ENCODE results near the gene SPTSSB. TPM values are rescaled to one million over a fixed set of nuclear protein-coding genes. Genes with fewer than 3 reads are reported as not detected.

Gene SPTSSB
- total and polyA plus RNA-seq, 4 donors, result under 0.01 to 1.0 (median 0.05) TPM

DNA sequence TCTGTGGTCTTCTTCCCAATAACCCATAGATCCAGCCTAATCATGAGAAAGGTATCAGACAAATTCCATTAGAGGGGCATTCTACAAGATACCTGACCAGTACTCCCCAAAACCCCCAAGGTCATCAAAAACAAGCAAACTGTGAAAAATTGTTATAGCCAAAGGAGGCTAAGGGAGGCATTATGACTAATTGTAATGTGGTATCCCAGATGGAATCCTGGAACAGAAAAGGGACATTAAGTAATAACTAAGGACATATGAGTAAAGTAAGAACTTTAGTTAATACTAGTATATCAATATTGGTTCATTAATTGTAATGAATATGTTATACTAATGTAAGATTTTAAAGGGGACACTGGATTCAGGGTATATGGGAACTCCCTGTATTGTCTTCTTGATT is 20.4 kb downstream of the SPTSSB start:
- no peak overlapping the region for H3K27ac ChIP-seq (ENCODE audit: low read depth in 1 of 2, low read length in 2 of 2)
- no peak for TF ChIP-seq FOXA1 (IDR thresholded peaks at IDR 0.05)
- TF ChIP-seq JUND (IDR thresholded peaks at IDR 0.05), result no peak
- TF ChIP-seq NR2F2 (IDR thresholded peaks at IDR 0.05), result no peak
- TF ChIP-seq SP1 (IDR thresholded peaks at IDR 0.05), result no peak
- no peak for TF ChIP-seq TAF1 (conservative IDR thresholded peaks at IDR 0.05)
- H3K9ac ChIP-seq (ENCODE audit: low read depth in 1 of 2, low read length in 2 of 2), result no peak overlapping the region
- H3K4me3 ChIP-seq (ENCODE audit: low read depth in 1 of 3, low read length in 3 of 3), result no peak overlapping the region
- H3K27me3 ChIP-seq (ENCODE audit: control insufficient read depth in 4 of 4, insufficient read depth in 4 of 4, low read length in 3 of 4), result no peaks in the 10 kb centered on the region
- no peaks in the 10 kb centered on the region for H3K36me3 ChIP-seq (ENCODE audit: control insufficient read depth in 4 of 4, insufficient read depth in 3 of 4, low read depth in 1 of 4, low read length in 3 of 4)
- DNase-seq (ENCODE audit: low spot score), result no peak
- H3K4me1 ChIP-seq (ENCODE audit: control insufficient read depth in 4 of 4, insufficient read depth in 4 of 4, low read length in 3 of 4), result peaks cover 0 to 3% (median 0%) of the 10 kb centered on the region in 4 donors
- H3K9me3 ChIP-seq (ENCODE audit: control insufficient read depth in 4 of 4, low read length in 3 of 4), result no peaks in the 10 kb centered on the region

DNA sequence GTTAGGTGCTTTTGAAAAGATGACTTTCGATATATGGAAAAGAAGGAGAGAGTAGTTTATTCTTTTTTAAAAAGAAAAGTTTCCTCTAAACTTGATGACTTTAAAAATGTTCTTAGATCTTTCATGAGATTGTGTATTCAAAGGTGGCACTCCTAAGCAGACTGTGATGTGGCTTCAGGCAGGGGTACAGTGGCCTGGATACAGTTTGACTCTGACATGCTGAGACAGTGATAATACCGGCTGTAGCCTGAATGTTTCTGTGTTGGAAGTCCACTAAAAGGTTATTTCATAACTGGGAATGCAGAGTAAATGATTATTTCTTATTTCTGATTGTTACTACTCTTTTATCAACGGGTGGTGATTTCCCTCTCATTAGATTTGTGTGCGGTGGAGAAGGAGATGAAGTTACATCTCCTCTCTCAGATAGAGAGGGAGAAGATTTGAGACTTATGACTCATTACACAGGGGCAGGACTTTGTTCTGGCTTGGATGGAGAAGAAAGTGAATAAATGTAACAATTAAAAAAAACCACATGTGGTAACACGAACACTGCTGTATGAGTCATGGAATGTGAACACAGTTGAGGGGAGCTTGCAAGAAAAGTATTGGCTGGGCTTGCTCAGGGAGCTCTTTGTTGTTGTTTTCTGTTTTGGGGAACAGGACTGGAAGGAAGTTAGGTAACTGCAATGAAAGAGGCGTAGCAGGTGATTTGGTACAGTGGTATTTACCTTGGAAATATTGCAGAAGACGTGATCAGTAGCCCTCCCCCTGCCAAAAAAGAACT is 21.6 kb downstream of the SPTSSB start:
- WGBS, result 79% methylated on average over 7 of the region's 7 CpGs
- Histone ChIP-seq H3K36me3 (ENCODE audit: control insufficient read depth in 4 of 4, insufficient read depth in 3 of 4, low read depth in 1 of 4, low read length in 3 of 4) (no peaks in the 10 kb centered on the region), H3K4me3 (ENCODE audit: low read depth in 1 of 3, low read length in 3 of 3) (no peak overlapping the region), H3K9ac (ENCODE audit: low read depth in 1 of 2, low read length in 2 of 2) (no peak overlapping the region), H3K9me3 (ENCODE audit: control insufficient read depth in 4 of 4, low read length in 3 of 4) (no peaks in the 10 kb centered on the region), H3K27ac (ENCODE audit: low read depth in 1 of 2, low read length in 2 of 2) (no peak overlapping the region), H3K27me3 (ENCODE audit: control insufficient read depth in 4 of 4, insufficient read depth in 4 of 4, low read length in 3 of 4) (no peaks in the 10 kb centered on the region), H3K4me1 (ENCODE audit: control insufficient read depth in 4 of 4, insufficient read depth in 4 of 4, low read length in 3 of 4) (peaks cover 0 to 3% (median 0%) of the 10 kb centered on the region in 4 donors)
- DNase-seq (ENCODE audit: low spot score), result no peak
- TF ChIP-seq HNF4G (IDR thresholded peaks at IDR 0.05), result no peak
- TF ChIP-seq HNF4A (conservative IDR thresholded peaks at IDR 0.05), result no peak
- no peak for TF ChIP-seq GABPA (IDR thresholded peaks at IDR 0.05 in 1 of 2, conservative IDR thresholded peaks at IDR 0.05 in 1 of 2)
- TF ChIP-seq, protein P1, sequence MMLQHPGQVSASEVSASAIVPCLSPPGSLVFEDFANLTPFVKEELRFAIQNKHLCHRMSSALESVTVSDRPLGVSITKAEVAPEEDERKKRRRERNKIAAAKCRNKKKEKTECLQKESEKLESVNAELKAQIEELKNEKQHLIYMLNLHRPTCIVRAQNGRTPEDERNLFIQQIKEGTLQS (IDR thresholded peaks at IDR 0.05), result no peak
- TF ChIP-seq, protein P2, sequence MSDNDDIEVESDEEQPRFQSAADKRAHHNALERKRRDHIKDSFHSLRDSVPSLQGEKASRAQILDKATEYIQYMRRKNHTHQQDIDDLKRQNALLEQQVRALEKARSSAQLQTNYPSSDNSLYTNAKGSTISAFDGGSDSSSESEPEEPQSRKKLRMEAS (IDR thresholded peaks at IDR 0.05), result no peak
- TF ChIP-seq RAD21 (IDR thresholded peaks at IDR 0.05), result no peak
- no peak for TF ChIP-seq YY1 (IDR thresholded peaks at IDR 0.05)
- TF ChIP-seq TAF1 (conservative IDR thresholded peaks at IDR 0.05), result no peak
- TF ChIP-seq, protein P3, sequence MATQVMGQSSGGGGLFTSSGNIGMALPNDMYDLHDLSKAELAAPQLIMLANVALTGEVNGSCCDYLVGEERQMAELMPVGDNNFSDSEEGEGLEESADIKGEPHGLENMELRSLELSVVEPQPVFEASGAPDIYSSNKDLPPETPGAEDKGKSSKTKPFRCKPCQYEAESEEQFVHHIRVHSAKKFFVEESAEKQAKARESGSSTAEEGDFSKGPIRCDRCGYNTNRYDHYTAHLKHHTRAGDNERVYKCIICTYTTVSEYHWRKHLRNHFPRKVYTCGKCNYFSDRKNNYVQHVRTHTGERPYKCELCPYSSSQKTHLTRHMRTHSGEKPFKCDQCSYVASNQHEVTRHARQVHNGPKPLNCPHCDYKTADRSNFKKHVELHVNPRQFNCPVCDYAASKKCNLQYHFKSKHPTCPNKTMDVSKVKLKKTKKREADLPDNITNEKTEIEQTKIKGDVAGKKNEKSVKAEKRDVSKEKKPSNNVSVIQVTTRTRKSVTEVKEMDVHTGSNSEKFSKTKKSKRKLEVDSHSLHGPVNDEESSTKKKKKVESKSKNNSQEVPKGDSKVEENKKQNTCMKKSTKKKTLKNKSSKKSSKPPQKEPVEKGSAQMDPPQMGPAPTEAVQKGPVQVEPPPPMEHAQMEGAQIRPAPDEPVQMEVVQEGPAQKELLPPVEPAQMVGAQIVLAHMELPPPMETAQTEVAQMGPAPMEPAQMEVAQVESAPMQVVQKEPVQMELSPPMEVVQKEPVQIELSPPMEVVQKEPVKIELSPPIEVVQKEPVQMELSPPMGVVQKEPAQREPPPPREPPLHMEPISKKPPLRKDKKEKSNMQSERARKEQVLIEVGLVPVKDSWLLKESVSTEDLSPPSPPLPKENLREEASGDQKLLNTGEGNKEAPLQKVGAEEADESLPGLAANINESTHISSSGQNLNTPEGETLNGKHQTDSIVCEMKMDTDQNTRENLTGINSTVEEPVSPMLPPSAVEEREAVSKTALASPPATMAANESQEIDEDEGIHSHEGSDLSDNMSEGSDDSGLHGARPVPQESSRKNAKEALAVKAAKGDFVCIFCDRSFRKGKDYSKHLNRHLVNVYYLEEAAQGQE (IDR thresholded peaks at IDR 0.05), result no peak
- TF ChIP-seq FOXA1 (IDR thresholded peaks at IDR 0.05), result no peak
- TF ChIP-seq JUND (IDR thresholded peaks at IDR 0.05), result no peak
- no peak for TF ChIP-seq RXRA (IDR thresholded peaks at IDR 0.05)
- no peak for TF ChIP-seq FOXA2 (IDR thresholded peaks at IDR 0.05)
- TF ChIP-seq NR2F2 (IDR thresholded peaks at IDR 0.05), result no peak
- TF ChIP-seq, protein P4, sequence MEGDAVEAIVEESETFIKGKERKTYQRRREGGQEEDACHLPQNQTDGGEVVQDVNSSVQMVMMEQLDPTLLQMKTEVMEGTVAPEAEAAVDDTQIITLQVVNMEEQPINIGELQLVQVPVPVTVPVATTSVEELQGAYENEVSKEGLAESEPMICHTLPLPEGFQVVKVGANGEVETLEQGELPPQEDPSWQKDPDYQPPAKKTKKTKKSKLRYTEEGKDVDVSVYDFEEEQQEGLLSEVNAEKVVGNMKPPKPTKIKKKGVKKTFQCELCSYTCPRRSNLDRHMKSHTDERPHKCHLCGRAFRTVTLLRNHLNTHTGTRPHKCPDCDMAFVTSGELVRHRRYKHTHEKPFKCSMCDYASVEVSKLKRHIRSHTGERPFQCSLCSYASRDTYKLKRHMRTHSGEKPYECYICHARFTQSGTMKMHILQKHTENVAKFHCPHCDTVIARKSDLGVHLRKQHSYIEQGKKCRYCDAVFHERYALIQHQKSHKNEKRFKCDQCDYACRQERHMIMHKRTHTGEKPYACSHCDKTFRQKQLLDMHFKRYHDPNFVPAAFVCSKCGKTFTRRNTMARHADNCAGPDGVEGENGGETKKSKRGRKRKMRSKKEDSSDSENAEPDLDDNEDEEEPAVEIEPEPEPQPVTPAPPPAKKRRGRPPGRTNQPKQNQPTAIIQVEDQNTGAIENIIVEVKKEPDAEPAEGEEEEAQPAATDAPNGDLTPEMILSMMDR (IDR thresholded peaks at IDR 0.05; ENCODE audit: low read depth, low read length, missing input control), result no peak
- TF ChIP-seq, protein P5, sequence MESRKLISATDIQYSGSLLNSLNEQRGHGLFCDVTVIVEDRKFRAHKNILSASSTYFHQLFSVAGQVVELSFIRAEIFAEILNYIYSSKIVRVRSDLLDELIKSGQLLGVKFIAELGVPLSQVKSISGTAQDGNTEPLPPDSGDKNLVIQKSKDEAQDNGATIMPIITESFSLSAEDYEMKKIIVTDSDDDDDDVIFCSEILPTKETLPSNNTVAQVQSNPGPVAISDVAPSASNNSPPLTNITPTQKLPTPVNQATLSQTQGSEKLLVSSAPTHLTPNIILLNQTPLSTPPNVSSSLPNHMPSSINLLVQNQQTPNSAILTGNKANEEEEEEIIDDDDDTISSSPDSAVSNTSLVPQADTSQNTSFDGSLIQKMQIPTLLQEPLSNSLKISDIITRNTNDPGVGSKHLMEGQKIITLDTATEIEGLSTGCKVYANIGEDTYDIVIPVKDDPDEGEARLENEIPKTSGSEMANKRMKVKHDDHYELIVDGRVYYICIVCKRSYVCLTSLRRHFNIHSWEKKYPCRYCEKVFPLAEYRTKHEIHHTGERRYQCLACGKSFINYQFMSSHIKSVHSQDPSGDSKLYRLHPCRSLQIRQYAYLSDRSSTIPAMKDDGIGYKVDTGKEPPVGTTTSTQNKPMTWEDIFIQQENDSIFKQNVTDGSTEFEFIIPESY (IDR thresholded peaks at IDR 0.05), result no peak
- no peak for TF ChIP-seq SP1 (IDR thresholded peaks at IDR 0.05)
- no peak for TF ChIP-seq EGR1 (IDR thresholded peaks at IDR 0.05; ENCODE audit: low read depth in 2 of 2)

Measured in liver (tissue), 9 donors.